SK-N-SH (cell line): ENCODE results near the gene RAB24.

ENCODE experiments used
- CTCF ChIP-seq: fragments of 200-600 bp; sonication (generic); IDR thresholded peaks from 2 replicates; pipeline ENCODE4 v1.6.1; 2017; ENCODE audit warnings: antibody characterized with exemption, mild to moderate bottlenecking, moderate library complexity
- ELF1 ChIP-seq: IDR thresholded peaks from 2 replicates; pipeline ENCODE4 v1.4.0; 2012
- EP300 ChIP-seq, 2 experiments: IDR thresholded peaks; 2 replicates each; pipeline versions ENCODE4 v1.4.0 to v1.6.1; 2012; ENCODE audit warnings: borderline replicate concordance in 1 of 2, low read depth in 1 of 2, low read length in 1 of 2
- FOXJ3 ChIP-seq: sonication (generic); formaldehyde crosslinking; IDR thresholded peaks from 2 replicates; pipeline ENCODE4 v1.5.1; 2020; ENCODE audit warnings: mild to moderate bottlenecking, missing genetic modification reagents
- GABPA ChIP-seq: IDR thresholded peaks from 2 replicates; pipeline ENCODE4 v1.4.0; 2012; ENCODE audit warnings: low read depth, mild to moderate bottlenecking
- GATA2 ChIP-seq: sonication (generic); formaldehyde crosslinking; IDR thresholded peaks from 2 replicates; pipeline ENCODE4 v1.5.0; 2020; ENCODE audit warnings: mild to moderate bottlenecking, missing genetic modification reagents
- NFIC ChIP-seq: IDR thresholded peaks from 2 replicates; pipeline ENCODE4 v1.4.0; 2012; ENCODE audit warnings: borderline replicate concordance
- POLR2AphosphoS5 ChIP-seq: IDR thresholded peaks from 2 replicates; pipeline ENCODE4 v1.6.1; 2012; ENCODE audit warnings: low read depth, low read length
- SIN3A ChIP-seq: IDR thresholded peaks from 2 replicates; pipeline ENCODE4 v1.6.1; 2012; ENCODE audit warnings: low read depth, mild to moderate bottlenecking, low read length, moderate library complexity, borderline replicate concordance
- TAF1 ChIP-seq: IDR thresholded peaks from 2 replicates; pipeline ENCODE4 v1.6.1; 2012; ENCODE audit warnings: low read depth, mild to moderate bottlenecking, low read length, moderate library complexity, borderline replicate concordance
- TCF12 ChIP-seq: IDR thresholded peaks from 2 replicates; pipeline ENCODE4 v1.4.0; 2012
- TEAD4 ChIP-seq: IDR thresholded peaks from 2 replicates; pipeline ENCODE4 v1.4.0; 2012; ENCODE audit warnings: mild to moderate bottlenecking, borderline replicate concordance; ENCODE audit not compliant: insufficient read depth
- ZBTB33 ChIP-seq: IDR thresholded peaks from 2 replicates; pipeline ENCODE4 v1.4.0; 2012; ENCODE audit warnings: low read depth, borderline replicate concordance
- TF ChIP-seq, protein P1 (sequence below): IDR thresholded peaks from 2 replicates; pipeline ENCODE4 v1.4.0; 2012; ENCODE audit warnings: low read depth

- no peak for TF ChIP-seq EP300 (IDR thresholded peaks at IDR 0.05; ENCODE audit: borderline replicate concordance in 1 of 2, low read depth in 1 of 2, low read length in 1 of 2)
- no peak for TF ChIP-seq POLR2AphosphoS5
- TF ChIP-seq TCF12: no peak
- TF ChIP-seq CTCF: no peak
- TF ChIP-seq GABPA: no peak
- TF ChIP-seq GATA2: no peak
- no peak for TF ChIP-seq NFIC
- TF ChIP-seq ZBTB33: no peak
- TF ChIP-seq, protein P1, sequence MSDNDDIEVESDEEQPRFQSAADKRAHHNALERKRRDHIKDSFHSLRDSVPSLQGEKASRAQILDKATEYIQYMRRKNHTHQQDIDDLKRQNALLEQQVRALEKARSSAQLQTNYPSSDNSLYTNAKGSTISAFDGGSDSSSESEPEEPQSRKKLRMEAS: no peak
- TF ChIP-seq FOXJ3 (CRISPR knock-in tag): no peak
- TF ChIP-seq TEAD4: no peak
- TF ChIP-seq ELF1: no peak
- TF ChIP-seq TAF1: no peak
- TF ChIP-seq SIN3A: no peak
These were observed 47.2 kb downstream of the RAB24 start for GRCh38 chr5:177256296-177256695.
